NCI-H1092 treated with DMSO at 0.1 percent for 48 hours (cell line): Measurements from ENCODE around the gene GLMP.
"Not testable (repeated sequence)": the region's sequence is repeated elsewhere in the genome, so short reads cannot be mapped to it uniquely, and the experiment has no call there.

Experiments used
- DNase-seq: peaks from one replicate; lab custom pipeline; 2025; lab: John Stamatoyannopoulos, UW

The GLMP gene

GRCh38 chr1:156295391-156295947, at the start of gene GLMP:
Gene GLMP (minus strand): TSS chr1:156295679. CDS start chr1:156295645, 34 bp downstream.
- DNase-seq, result peak; percentile 23

- DNase-seq, result no peak
These were observed 48.9 kb upstream of the GLMP start for GRCh38 chr1:156344409-156344808.

GRCh38 chr1:156342166-156342955, 46.9 kb upstream of the GLMP start:
- no peak for DNase-seq

- peak; percentile 100 for DNase-seq
These were observed 42.9 kb upstream of the GLMP start, which contains the start of the genes CCT3 and TSACC for GRCh38 chr1:156338180-156338976. Gene CCT3 (minus strand): TSS chr1:156338292. CDS start chr1:156338184, 108 bp downstream. Gene TSACC (plus strand): TSS chr1:156338526. CDS start chr1:156339758, 1,232 bp downstream.

GRCh38 chr1:156337888-156338179, 42.4 kb upstream of the GLMP start:
- no peak for DNase-seq

- no peak for DNase-seq
These were observed 41.8 kb upstream of the GLMP start for GRCh38 chr1:156337052-156337887.

- DNase-seq, result no peak
These were observed 40.8 kb upstream of the GLMP start for GRCh38 chr1:156336242-156336641.

GRCh38 chr1:156323179-156323578, 27.7 kb upstream of the GLMP start:
- DNase-seq, result not testable (repeated sequence)

- DNase-seq, result no peak
These were observed 25.1 kb upstream of the GLMP start for GRCh38 chr1:156320560-156320959.

- no peak for DNase-seq
These were observed 24.2 kb upstream of the GLMP start for GRCh38 chr1:156319664-156320063.

GRCh38 chr1:156316909-156317308, 21.4 kb upstream of the GLMP start:
- DNase-seq, result no peak

- DNase-seq, result no peak
These were observed 15.5 kb upstream of the GLMP start for GRCh38 chr1:156310962-156311361.

- no peak for DNase-seq
These were observed 12.6 kb upstream of the GLMP start for GRCh38 chr1:156308078-156308477.

GRCh38 chr1:156305215-156305614, 9.7 kb upstream of the GLMP start:
- DNase-seq, result no peak

- no peak for DNase-seq
These were observed 7.8 kb upstream of the GLMP start for GRCh38 chr1:156303241-156303640.

GRCh38 chr1:156298852-156299357, 3.4 kb upstream of the GLMP start, which contains the start of gene VHLL:
Gene VHLL (minus strand): TSS chr1:156299307. CDS start chr1:156299189, 118 bp downstream.
- DNase-seq, result no peak

GRCh38 chr1:156293895-156294294, 1.6 kb downstream of the GLMP start:
- DNase-seq, result no peak

- DNase-seq, result no peak
These were observed 2.4 kb downstream of the GLMP start for GRCh38 chr1:156293098-156293434.

GRCh38 chr1:156291226-156292061, 4.0 kb downstream of the GLMP start:
- no peak for DNase-seq

GRCh38 chr1:156289857-156290256, 5.6 kb downstream of the GLMP start:
- DNase-seq, result no peak

GRCh38 chr1:156286061-156286460, 9.4 kb downstream of the GLMP start:
- no peak for DNase-seq
